Liver (tissue), 9 donors: Measurements from ENCODE around the gene KRT1. TPM values are rescaled to one million over a fixed set of nuclear protein-coding genes. Genes with fewer than 3 reads are reported as not detected.

Experiments
- DNase-seq: peaks from one replicate; pipeline ENCODE4 v3.0.0-alpha.2; 2017; ENCODE audit warnings: low spot score
- H3K27ac ChIP-seq, 2 donors: one replicate each; pipeline ENCODE4 v1.7.0; 2013; ENCODE audit warnings: inconsistent platforms in 2 of 2, low read length in 2 of 2, control low read depth in 1 of 2, low read depth in 1 of 2, mild to moderate bottlenecking in 1 of 2
- H3K27me3 ChIP-seq, 4 donors: one replicate each; pipeline versions ENCODE4 v1.6.1 to v1.7.0; 2013; ENCODE audit warnings: low read length in 3 of 4, inconsistent platforms in 1 of 4, mild to moderate bottlenecking in 1 of 4, moderate library complexity in 1 of 4; ENCODE audit not compliant: control insufficient read depth in 4 of 4, insufficient read depth in 4 of 4
- H3K36me3 ChIP-seq, 4 donors: one replicate each; pipeline versions ENCODE4 v1.6.1 to v1.7.0; 2013; ENCODE audit warnings: low read length in 3 of 4, mild to moderate bottlenecking in 3 of 4, low read depth in 1 of 4, moderate library complexity in 1 of 4; ENCODE audit not compliant: control insufficient read depth in 4 of 4, insufficient read depth in 3 of 4
- H3K4me1 ChIP-seq, 4 donors: one replicate each; pipeline versions ENCODE4 v1.6.1 to v1.7.0; 2013; ENCODE audit warnings: low read length in 3 of 4, mild to moderate bottlenecking in 3 of 4, moderate library complexity in 1 of 4; ENCODE audit not compliant: control insufficient read depth in 4 of 4, insufficient read depth in 4 of 4
- H3K4me3 ChIP-seq, 3 donors: one replicate each; pipeline versions ENCODE4 v1.6.1 to v1.7.0; 2013; ENCODE audit warnings: low read length in 3 of 3, control low read depth in 1 of 3, low read depth in 1 of 3, mild to moderate bottlenecking in 1 of 3
- H3K9ac ChIP-seq, 2 donors: one replicate each; pipeline ENCODE4 v1.7.0; 2013; ENCODE audit warnings: low read length in 2 of 2, mild to moderate bottlenecking in 2 of 2, moderate library complexity in 2 of 2, control low read depth in 1 of 2, low read depth in 1 of 2
- H3K9me3 ChIP-seq, 4 donors: one replicate each; pipeline versions ENCODE4 v1.6.1 to v1.7.0; 2013; ENCODE audit warnings: low read length in 3 of 4; ENCODE audit not compliant: control insufficient read depth in 4 of 4
- EGR1 ChIP-seq, 2 donors: IDR thresholded peaks; 2 replicates each; pipeline ENCODE4 v1.6.1; 2016 to 2018; ENCODE audit warnings: antibody characterized with exemption in 2 of 2, low read depth in 2 of 2
- FOXA1 ChIP-seq: IDR thresholded peaks from 2 replicates; pipeline ENCODE4 v1.6.1; 2016; ENCODE audit warnings: antibody characterized with exemption
- FOXA2 ChIP-seq: IDR thresholded peaks from 2 replicates; pipeline ENCODE4 v1.6.1; 2016; ENCODE audit warnings: antibody characterized with exemption
- GABPA ChIP-seq, 2 donors: IDR thresholded peaks in 1 of 2; conservative IDR thresholded peaks in 1 of 2; 2 replicates each; pipeline ENCODE4 v1.6.1; 2016; ENCODE audit warnings: antibody characterized with exemption in 2 of 2, mild to moderate bottlenecking in 1 of 2, moderate library complexity in 1 of 2
- HNF4A ChIP-seq, 2 donors: conservative IDR thresholded peaks; 2 replicates each; pipeline ENCODE4 v1.6.1; 2016; ENCODE audit warnings: antibody characterized with exemption in 2 of 2, mild to moderate bottlenecking in 2 of 2
- HNF4G ChIP-seq: IDR thresholded peaks from 2 replicates; pipeline ENCODE4 v1.6.1; 2016; ENCODE audit warnings: antibody characterized with exemption
- JUND ChIP-seq, 2 donors: IDR thresholded peaks; 2 replicates each; pipeline ENCODE4 v1.6.1; 2016; ENCODE audit warnings: antibody characterized with exemption in 2 of 2
- NR2F2 ChIP-seq: IDR thresholded peaks from 2 replicates; pipeline ENCODE4 v1.6.1; 2016; ENCODE audit warnings: antibody characterized with exemption
- RAD21 ChIP-seq, 2 donors: IDR thresholded peaks; 2 replicates each; pipeline ENCODE4 v1.6.1; 2016; ENCODE audit warnings: antibody characterized with exemption in 2 of 2, mild to moderate bottlenecking in 2 of 2
- RXRA ChIP-seq, 2 donors: IDR thresholded peaks; 2 replicates each; pipeline ENCODE4 v1.6.1; 2017 to 2018; ENCODE audit warnings: antibody characterized with exemption in 2 of 2, mild to moderate bottlenecking in 1 of 2
- SP1 ChIP-seq: IDR thresholded peaks from 2 replicates; pipeline ENCODE4 v1.6.1; 2018; ENCODE audit warnings: antibody characterized with exemption, mild to moderate bottlenecking
- TAF1 ChIP-seq: conservative IDR thresholded peaks from 2 replicates; pipeline ENCODE4 v1.6.1; 2016; ENCODE audit warnings: antibody characterized with exemption, mild to moderate bottlenecking
- YY1 ChIP-seq: IDR thresholded peaks from 2 replicates; pipeline ENCODE4 v1.6.1; 2016; ENCODE audit warnings: antibody characterized with exemption, mild to moderate bottlenecking
- WGBS: extraction: QIAGEN DNeasy Blood & Tissue Kit; methylation state at CpG from one replicate; pipeline ENCODE4 v1.1.7; 2013; 5-methylcytosine and 5-hydroxymethylcytosine counted together
- polyA plus RNA-seq, 2 donors: library from polyadenylated mRNA; stranded (reverse) in 1 of 2; unstranded in 1 of 2; fragments of 200-250 nt in 1 of 2; fragments of >200 nt in 1 of 2; fragmentation: Nextera tagmentation in 1 of 2; extraction: Ambion mirVana in 1 of 2; gene quantifications; one replicate each; pipeline versions ENCODE4 v1.2.1 to v1.2.3, GENCODE V29; 2013 to 2015
- total RNA-seq, 2 donors: library from RNA; depleted of rRNA; stranded (reverse); fragments of >200 nt; gene quantifications; one replicate each; pipeline ENCODE4 v1.2.3, GENCODE V29; 2014
- TF ChIP-seq, protein P1 (sequence below): IDR thresholded peaks from 2 replicates; pipeline ENCODE4 v1.6.1; 2016; ENCODE audit warnings: antibody characterized with exemption, mild to moderate bottlenecking
- TF ChIP-seq, protein P2 (sequence below): IDR thresholded peaks from 2 replicates; pipeline ENCODE4 v1.6.1; 2016; ENCODE audit warnings: antibody characterized with exemption
- TF ChIP-seq, protein P3 (sequence below): IDR thresholded peaks from 2 replicates; pipeline ENCODE4 v1.6.1; 2016; ENCODE audit warnings: antibody characterized with exemption
- TF ChIP-seq, protein P4 (sequence below): IDR thresholded peaks from 2 replicates; pipeline ENCODE4 v1.6.1; 2016; ENCODE audit warnings: antibody characterized with exemption
- TF ChIP-seq, protein P5 (sequence below): fragments of 150-350 bp; IDR thresholded peaks from 2 replicates; pipeline ENCODE4 v1.5.1; 2017; ENCODE audit warnings: improper control_type of control experiment, low read depth, low read length; ENCODE audit not compliant: missing input control
- donor health status: healthy.
- donor health status: healthy.
- donor health status: healthy.
- donor health status: healthy.
- donor health status: healthy.

KRT1 gene
- total and polyA plus RNA-seq, 4 donors, result 0.14 to 2.7 TPM; not detected in 2

DNA sequence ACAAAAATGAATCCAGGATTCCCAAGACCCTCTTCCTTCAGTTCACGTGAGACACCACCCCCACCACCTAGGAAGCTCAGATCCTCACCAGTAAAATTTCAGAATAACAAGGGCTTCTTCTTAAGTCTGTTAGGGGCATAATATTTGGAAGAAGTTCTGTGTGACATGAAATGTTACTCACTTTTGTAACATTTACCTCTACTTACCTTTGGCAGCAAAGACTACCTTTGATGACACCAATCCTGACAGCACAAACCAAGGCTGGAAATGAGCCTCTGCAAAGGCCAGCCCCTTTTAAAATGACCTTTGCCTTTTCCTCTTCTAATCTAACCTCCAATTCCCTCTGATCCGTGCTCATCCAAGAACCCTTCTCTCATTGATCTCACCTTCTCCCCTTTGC is 42.5 kb upstream of the KRT1 start:
- DNase-seq, result no peak
- no peaks in the 10 kb centered on the region for H3K4me1 ChIP-seq
- no peaks in the 10 kb centered on the region for H3K36me3 ChIP-seq
- H3K9me3 ChIP-seq, result no peaks in the 10 kb centered on the region
- TF ChIP-seq YY1, result no peak
- no peak for TF ChIP-seq RAD21 (IDR thresholded peaks at IDR 0.05)
- TF ChIP-seq RXRA (IDR thresholded peaks at IDR 0.05), result no peak
- TF ChIP-seq SP1, result no peak
- no peak for TF ChIP-seq NR2F2
- no peak for TF ChIP-seq EGR1 (IDR thresholded peaks at IDR 0.05; ENCODE audit: low read depth in 2 of 2)
- TF ChIP-seq, protein P1, sequence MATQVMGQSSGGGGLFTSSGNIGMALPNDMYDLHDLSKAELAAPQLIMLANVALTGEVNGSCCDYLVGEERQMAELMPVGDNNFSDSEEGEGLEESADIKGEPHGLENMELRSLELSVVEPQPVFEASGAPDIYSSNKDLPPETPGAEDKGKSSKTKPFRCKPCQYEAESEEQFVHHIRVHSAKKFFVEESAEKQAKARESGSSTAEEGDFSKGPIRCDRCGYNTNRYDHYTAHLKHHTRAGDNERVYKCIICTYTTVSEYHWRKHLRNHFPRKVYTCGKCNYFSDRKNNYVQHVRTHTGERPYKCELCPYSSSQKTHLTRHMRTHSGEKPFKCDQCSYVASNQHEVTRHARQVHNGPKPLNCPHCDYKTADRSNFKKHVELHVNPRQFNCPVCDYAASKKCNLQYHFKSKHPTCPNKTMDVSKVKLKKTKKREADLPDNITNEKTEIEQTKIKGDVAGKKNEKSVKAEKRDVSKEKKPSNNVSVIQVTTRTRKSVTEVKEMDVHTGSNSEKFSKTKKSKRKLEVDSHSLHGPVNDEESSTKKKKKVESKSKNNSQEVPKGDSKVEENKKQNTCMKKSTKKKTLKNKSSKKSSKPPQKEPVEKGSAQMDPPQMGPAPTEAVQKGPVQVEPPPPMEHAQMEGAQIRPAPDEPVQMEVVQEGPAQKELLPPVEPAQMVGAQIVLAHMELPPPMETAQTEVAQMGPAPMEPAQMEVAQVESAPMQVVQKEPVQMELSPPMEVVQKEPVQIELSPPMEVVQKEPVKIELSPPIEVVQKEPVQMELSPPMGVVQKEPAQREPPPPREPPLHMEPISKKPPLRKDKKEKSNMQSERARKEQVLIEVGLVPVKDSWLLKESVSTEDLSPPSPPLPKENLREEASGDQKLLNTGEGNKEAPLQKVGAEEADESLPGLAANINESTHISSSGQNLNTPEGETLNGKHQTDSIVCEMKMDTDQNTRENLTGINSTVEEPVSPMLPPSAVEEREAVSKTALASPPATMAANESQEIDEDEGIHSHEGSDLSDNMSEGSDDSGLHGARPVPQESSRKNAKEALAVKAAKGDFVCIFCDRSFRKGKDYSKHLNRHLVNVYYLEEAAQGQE, result no peak
- no peak for TF ChIP-seq JUND (IDR thresholded peaks at IDR 0.05)
- no peak for TF ChIP-seq TAF1
- TF ChIP-seq, protein P2, sequence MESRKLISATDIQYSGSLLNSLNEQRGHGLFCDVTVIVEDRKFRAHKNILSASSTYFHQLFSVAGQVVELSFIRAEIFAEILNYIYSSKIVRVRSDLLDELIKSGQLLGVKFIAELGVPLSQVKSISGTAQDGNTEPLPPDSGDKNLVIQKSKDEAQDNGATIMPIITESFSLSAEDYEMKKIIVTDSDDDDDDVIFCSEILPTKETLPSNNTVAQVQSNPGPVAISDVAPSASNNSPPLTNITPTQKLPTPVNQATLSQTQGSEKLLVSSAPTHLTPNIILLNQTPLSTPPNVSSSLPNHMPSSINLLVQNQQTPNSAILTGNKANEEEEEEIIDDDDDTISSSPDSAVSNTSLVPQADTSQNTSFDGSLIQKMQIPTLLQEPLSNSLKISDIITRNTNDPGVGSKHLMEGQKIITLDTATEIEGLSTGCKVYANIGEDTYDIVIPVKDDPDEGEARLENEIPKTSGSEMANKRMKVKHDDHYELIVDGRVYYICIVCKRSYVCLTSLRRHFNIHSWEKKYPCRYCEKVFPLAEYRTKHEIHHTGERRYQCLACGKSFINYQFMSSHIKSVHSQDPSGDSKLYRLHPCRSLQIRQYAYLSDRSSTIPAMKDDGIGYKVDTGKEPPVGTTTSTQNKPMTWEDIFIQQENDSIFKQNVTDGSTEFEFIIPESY, result no peak
- TF ChIP-seq, protein P3, sequence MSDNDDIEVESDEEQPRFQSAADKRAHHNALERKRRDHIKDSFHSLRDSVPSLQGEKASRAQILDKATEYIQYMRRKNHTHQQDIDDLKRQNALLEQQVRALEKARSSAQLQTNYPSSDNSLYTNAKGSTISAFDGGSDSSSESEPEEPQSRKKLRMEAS, result no peak
- no peak for TF ChIP-seq FOXA1
- no peak for TF ChIP-seq FOXA2
- TF ChIP-seq HNF4A (conservative IDR thresholded peaks at IDR 0.05), result no peak
- TF ChIP-seq, protein P4, sequence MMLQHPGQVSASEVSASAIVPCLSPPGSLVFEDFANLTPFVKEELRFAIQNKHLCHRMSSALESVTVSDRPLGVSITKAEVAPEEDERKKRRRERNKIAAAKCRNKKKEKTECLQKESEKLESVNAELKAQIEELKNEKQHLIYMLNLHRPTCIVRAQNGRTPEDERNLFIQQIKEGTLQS, result no peak
- no peak for TF ChIP-seq HNF4G
- no peak for TF ChIP-seq GABPA (IDR thresholded peaks at IDR 0.05 in 1 of 2, conservative IDR thresholded peaks at IDR 0.05 in 1 of 2)
- 55% methylated on average over 2 of the region's 2 CpGs for WGBS
- no peak overlapping the region for H3K27ac ChIP-seq
- no peaks in the 10 kb centered on the region for H3K27me3 ChIP-seq
- H3K9ac ChIP-seq, result no peak overlapping the region
- no peak overlapping the region for H3K4me3 ChIP-seq

DNA sequence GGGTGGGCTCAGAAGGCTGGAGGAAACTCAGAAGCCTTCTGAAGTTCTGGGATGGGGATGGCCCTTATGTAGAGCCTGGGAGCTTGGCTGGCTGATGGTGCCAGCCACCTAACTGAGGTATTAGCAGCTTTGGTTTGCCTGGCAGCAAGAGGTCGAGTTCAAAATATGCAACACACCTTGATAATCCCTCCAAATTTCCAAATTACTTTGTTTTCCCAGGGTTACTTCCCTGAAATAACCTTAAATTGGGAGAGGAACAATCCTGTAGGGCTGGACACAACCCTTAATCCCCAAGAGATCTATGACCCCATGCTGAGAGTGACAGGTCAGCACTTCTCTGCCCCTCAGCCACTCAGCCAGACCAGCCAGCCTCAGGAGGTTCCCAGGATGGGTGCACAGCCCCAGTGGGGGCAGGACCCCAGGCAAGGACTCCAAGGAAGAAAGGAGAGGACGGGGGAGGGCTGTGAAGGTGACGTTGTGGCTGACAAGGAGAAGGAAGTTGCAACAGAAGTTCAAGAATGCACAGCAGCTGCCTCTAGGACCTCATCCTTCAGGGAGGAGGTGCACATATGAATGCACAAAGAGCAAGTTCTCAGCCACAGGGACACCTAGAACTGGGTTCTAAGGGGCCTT is 41.7 kb upstream of the KRT1 start:
- H3K4me3 ChIP-seq, result no peak overlapping the region
- DNase-seq, result no peak
- 41% methylated on average over 3 of the region's 3 CpGs for WGBS
- H3K4me1 ChIP-seq, result no peaks in the 10 kb centered on the region
- H3K9me3 ChIP-seq, result no peaks in the 10 kb centered on the region
- H3K36me3 ChIP-seq, result no peaks in the 10 kb centered on the region
- H3K27ac ChIP-seq, result no peak overlapping the region
- no peak overlapping the region for H3K9ac ChIP-seq
- H3K27me3 ChIP-seq, result no peaks in the 10 kb centered on the region
- TF ChIP-seq HNF4A (conservative IDR thresholded peaks at IDR 0.05), result no peak
- TF ChIP-seq, protein P2, result no peak
- TF ChIP-seq, protein P5, sequence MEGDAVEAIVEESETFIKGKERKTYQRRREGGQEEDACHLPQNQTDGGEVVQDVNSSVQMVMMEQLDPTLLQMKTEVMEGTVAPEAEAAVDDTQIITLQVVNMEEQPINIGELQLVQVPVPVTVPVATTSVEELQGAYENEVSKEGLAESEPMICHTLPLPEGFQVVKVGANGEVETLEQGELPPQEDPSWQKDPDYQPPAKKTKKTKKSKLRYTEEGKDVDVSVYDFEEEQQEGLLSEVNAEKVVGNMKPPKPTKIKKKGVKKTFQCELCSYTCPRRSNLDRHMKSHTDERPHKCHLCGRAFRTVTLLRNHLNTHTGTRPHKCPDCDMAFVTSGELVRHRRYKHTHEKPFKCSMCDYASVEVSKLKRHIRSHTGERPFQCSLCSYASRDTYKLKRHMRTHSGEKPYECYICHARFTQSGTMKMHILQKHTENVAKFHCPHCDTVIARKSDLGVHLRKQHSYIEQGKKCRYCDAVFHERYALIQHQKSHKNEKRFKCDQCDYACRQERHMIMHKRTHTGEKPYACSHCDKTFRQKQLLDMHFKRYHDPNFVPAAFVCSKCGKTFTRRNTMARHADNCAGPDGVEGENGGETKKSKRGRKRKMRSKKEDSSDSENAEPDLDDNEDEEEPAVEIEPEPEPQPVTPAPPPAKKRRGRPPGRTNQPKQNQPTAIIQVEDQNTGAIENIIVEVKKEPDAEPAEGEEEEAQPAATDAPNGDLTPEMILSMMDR, result no peak
- TF ChIP-seq, protein P4, result no peak
- TF ChIP-seq NR2F2, result no peak
- TF ChIP-seq JUND (IDR thresholded peaks at IDR 0.05), result no peak
- TF ChIP-seq, protein P1, result no peak
- no peak for TF ChIP-seq YY1
- no peak for TF ChIP-seq RXRA (IDR thresholded peaks at IDR 0.05)
